ENCODE results near the gene DNALI1. TPM values are rescaled to one million over a fixed set of nuclear protein-coding genes. Genes with fewer than 3 reads are reported as not detected.
"Not testable (repeated sequence)": the region's sequence is repeated elsewhere in the genome, so short reads cannot be mapped to it uniquely, and the experiment has no call there.

DNALI1 gene
- total and polyA plus RNA-seq, 2 experiments from 2014 or later: 0.32 to 2.1 TPM

DNA sequence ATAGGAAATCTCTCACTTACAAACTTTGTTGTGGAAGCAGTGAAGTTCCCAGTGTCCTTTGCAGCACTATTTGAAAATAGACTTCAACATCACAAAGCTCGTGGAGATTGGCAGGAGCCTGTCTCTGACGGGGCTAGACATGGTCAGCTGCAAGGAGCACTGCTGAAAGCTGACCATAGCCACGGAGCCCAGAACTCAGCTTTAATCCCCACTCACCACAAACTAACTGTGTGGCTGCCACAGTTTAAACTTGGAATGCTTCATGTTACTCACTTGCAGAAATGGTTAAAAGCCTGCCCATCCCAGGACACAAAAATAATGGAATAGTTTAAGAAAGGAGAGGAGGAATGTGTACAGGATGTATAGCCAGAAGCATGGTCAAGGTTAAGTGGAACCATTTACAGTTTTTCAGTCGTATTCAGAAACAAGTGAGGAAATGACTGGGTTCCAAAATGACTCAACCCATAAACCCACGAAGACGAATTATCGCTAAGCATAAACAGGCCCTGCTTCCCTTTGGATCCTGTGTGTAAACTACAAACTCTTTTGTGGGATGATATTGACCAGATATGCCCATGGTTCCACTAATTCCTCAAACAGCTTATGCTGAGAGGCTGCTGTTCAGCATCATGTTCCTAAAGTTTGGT, 18.2 kb downstream of the DNALI1 start:
- peak overlapping the region; percentile 66 for H3K9ac ChIP-seq
- peak overlapping the region; percentile 69 for H3K4me2 ChIP-seq (ENCODE audit: unreplicated experiment)
- H3F3A ChIP-seq (ENCODE audit: insufficient read depth): peaks cover 54% of the 10 kb centered on the region
- H3K4me3 ChIP-seq: peak overlapping the region; percentile 5; the same call in 1 of the 2 replicates
- peaks cover 37% of the 10 kb centered on the region for H3K4me1 ChIP-seq (ENCODE audit: insufficient read depth)
- H3K27ac ChIP-seq: peak overlapping the region; percentile 91
- in situ Hi-C loops (cut with MboI): no loop called here
- H3K27me3 ChIP-seq (replicated peaks; ENCODE audit: insufficient read depth): no peaks in the 10 kb centered on the region
- H3K9me3 ChIP-seq (ENCODE audit: low read depth): no peaks in the 10 kb centered on the region
- peak; percentile 89 for DNase-seq
- peaks cover 27% of the 10 kb centered on the region for H3K79me2 ChIP-seq (ENCODE audit: insufficient read depth)
- no peaks in the 10 kb centered on the region for H3K9me2 ChIP-seq (ENCODE audit: insufficient read depth)
- H2AFZ ChIP-seq: no peak overlapping the region
- whole genome bisulfite sequencing, 2 experiments (ENCODE audit: low coverage in 1 of 2, low lambda C conversion rate in 2 of 2, missing lambda C conversion rate in 2 of 2): 22 to 28% methylated on average over 7 of the region's 7 CpGs
- no peaks in the 10 kb centered on the region for H4K20me1 ChIP-seq (ENCODE audit: insufficient read depth)
- TF ChIP-seq EZH2phosphoT487 (IDR thresholded peaks at IDR 0.05; ENCODE audit: insufficient read depth, low read depth) (no peak), EZH2 (IDR thresholded peaks at IDR 0.05; ENCODE audit: insufficient read depth, poor library complexity, severe bottlenecking) (no peak)
- peaks cover 62% of the 10 kb centered on the region for H3K36me3 ChIP-seq (ENCODE audit: low read depth)

DNA sequence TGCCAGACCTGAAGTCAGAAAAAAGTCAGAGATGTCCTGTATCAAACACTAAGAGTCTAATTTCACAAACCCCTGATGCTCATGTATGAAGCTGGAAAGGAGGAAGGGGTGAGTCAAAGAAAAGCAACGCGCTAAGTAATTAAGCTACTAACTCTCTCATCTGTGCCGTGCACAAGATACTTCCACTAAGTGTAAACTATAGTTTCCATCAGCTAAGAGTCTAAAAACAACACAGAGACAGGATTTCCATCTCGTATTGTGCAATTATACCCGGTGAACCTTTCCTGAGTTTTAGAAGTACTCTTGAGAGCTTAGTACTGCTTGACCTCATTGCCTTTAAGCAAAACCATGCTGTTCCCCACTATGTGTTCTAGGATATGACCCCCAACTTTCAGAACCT, 19.0 kb downstream of the DNALI1 start:
- TF ChIP-seq EZH2phosphoT487 (IDR thresholded peaks at IDR 0.05; ENCODE audit: insufficient read depth, low read depth) (no peak), EZH2 (IDR thresholded peaks at IDR 0.05; ENCODE audit: insufficient read depth, poor library complexity, severe bottlenecking) (no peak)
- in situ Hi-C loops (cut with MboI): no loop called here
- H3K36me3 ChIP-seq (ENCODE audit: low read depth): peaks cover 65% of the 10 kb centered on the region

DNA sequence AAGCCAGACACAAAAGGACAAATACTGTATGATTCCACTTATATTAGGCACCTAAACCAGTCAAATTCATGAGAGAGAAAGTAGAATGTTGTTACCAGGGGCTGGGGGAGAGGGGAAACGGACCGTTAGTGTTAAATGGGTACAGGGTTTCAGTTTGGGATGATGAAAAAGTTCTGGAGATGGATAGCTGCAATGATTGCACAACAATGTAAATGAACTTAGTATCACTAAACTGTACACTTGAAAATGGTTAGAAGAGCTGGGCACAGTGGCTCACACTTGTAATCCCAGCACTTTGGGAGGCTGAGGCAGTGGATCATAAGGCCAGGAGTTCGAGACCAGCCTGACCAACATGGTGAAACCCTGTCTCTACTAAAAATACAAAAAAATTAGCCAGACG, 27.8 kb downstream of the DNALI1 start:
- Histone ChIP-seq H3F3A (ENCODE audit: insufficient read depth) (peaks cover 26% of the 10 kb centered on the region; the same call in 1 of the 2 replicates), H3K36me3 (ENCODE audit: low read depth) (peaks cover 81% of the 10 kb centered on the region), H3K79me2 (ENCODE audit: insufficient read depth) (peaks cover 93% of the 10 kb centered on the region)
- H2AFZ ChIP-seq; H3K4me2 ChIP-seq (ENCODE audit: unreplicated experiment); H3K9me3 ChIP-seq (ENCODE audit: low read depth); H3K4me3 ChIP-seq; in situ Hi-C loops (cut with MboI); H3K9me2 ChIP-seq (ENCODE audit: insufficient read depth); H4K20me1 ChIP-seq (ENCODE audit: insufficient read depth); H3K27me3 ChIP-seq (replicated peaks; ENCODE audit: insufficient read depth); H3K4me1 ChIP-seq (ENCODE audit: insufficient read depth); DNase-seq; H3K27ac ChIP-seq; H3K9ac ChIP-seq: not testable (repeated sequence)
- 81% methylated on average over 4 of the region's 4 CpGs for WGBS, 2 experiments (ENCODE audit: low coverage in 1 of 2, low lambda C conversion rate in 2 of 2, missing lambda C conversion rate in 2 of 2)

More for the DNA sequence above, 19.0 kb downstream of the DNALI1 start:
- Histone ChIP-seq H2AFZ (no peak overlapping the region), H3K9me3 (ENCODE audit: low read depth) (no peaks in the 10 kb centered on the region), H4K20me1 (ENCODE audit: insufficient read depth) (no peaks in the 10 kb centered on the region), H3K27me3 (replicated peaks; ENCODE audit: insufficient read depth) (no peaks in the 10 kb centered on the region), H3K27ac (peak overlapping the region; percentile 91), H3K9me2 (ENCODE audit: insufficient read depth) (no peaks in the 10 kb centered on the region), H3F3A (ENCODE audit: insufficient read depth) (peaks cover 55% of the 10 kb centered on the region), H3K4me2 (ENCODE audit: unreplicated experiment) (peak overlapping the region; percentile 69), H3K9ac (peak overlapping the region; percentile 66), H3K79me2 (ENCODE audit: insufficient read depth) (peaks cover 34% of the 10 kb centered on the region), H3K4me1 (ENCODE audit: insufficient read depth) (peaks cover 37% of the 10 kb centered on the region), H3K4me3 (peak overlapping the region; percentile 39)
- peak; percentile 70 for DNase-seq
- WGBS, 2 experiments (ENCODE audit: low coverage in 1 of 2, low lambda C conversion rate in 2 of 2, missing lambda C conversion rate in 2 of 2): 41 to 42% methylated on average over 5 of the region's 5 CpGs

DNA sequence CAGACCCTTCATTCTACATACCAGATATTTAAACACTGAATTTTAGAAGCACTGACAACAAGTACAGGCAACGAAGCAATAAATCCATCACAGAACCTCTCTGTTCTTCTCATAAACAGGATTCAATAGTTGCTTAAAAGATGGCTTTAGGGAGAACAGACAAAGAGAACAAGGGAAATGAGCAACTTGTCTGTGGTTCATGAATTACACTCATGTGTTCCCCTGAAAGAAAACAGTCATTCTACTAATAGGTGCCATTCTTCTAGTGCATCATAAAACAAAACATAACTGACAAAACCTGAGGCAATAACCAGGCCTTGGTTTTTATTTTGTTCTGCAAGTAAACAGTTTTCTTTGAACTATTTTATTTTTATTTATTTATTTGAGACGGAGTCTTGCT, 32.2 kb downstream of the DNALI1 start:
- no peak for TF ChIP-seq EZH2phosphoT487 (IDR thresholded peaks at IDR 0.05; ENCODE audit: insufficient read depth, low read depth)
- no peak for TF ChIP-seq EZH2 (IDR thresholded peaks at IDR 0.05; ENCODE audit: insufficient read depth, poor library complexity, severe bottlenecking)
- 0 out of 2 replicates have a peak, but pooled peaks cover 5% of the 10 kb centered on the region for H3F3A ChIP-seq (ENCODE audit: insufficient read depth)
- H3K27me3 ChIP-seq (replicated peaks; ENCODE audit: insufficient read depth): no peaks in the 10 kb centered on the region
- H3K9me2 ChIP-seq (ENCODE audit: insufficient read depth): no peaks in the 10 kb centered on the region
- H2AFZ ChIP-seq: no peak overlapping the region
- no peak overlapping the region for H3K4me2 ChIP-seq (ENCODE audit: unreplicated experiment)
- no peaks in the 10 kb centered on the region for H4K20me1 ChIP-seq (ENCODE audit: insufficient read depth)
- WGBS, 2 experiments (ENCODE audit: low coverage in 1 of 2, low lambda C conversion rate in 2 of 2, missing lambda C conversion rate in 2 of 2): 96 to 100% methylated on average over 2 of the region's 2 CpGs
- H3K27ac ChIP-seq: no peak overlapping the region
- peaks cover 96% of the 10 kb centered on the region for H3K79me2 ChIP-seq (ENCODE audit: insufficient read depth)
- H3K4me3 ChIP-seq: no peak overlapping the region
- H3K4me1 ChIP-seq (ENCODE audit: insufficient read depth): peaks cover 4% of the 10 kb centered on the region
- in situ Hi-C loops (cut with MboI): no loop called here
- H3K9ac ChIP-seq: no peak overlapping the region
- no peak for DNase-seq
- no peaks in the 10 kb centered on the region for H3K9me3 ChIP-seq (ENCODE audit: low read depth)
- peaks cover 70% of the 10 kb centered on the region for H3K36me3 ChIP-seq (ENCODE audit: low read depth)

Measured in GM23248 (cell line).